GM19193 (cell line): ENCODE measurements around the gene COL13A1.

ENCODE experiments used
- POLR2A ChIP-seq: IDR thresholded peaks from 4 replicates; pipeline ENCODE4 v1.6.1; 2011; ENCODE audit not compliant: insufficient read depth, insufficient read length; ENCODE audit errors: extremely low read depth

The COL13A1 gene

GRCh38 chr10:69963835-69964710 lies 162.4 kb downstream of the COL13A1 start:
- TF ChIP-seq POLR2A = no peak

GRCh38 chr10:69965086-69965485 lies 163.4 kb downstream of the COL13A1 start:
- TF ChIP-seq POLR2A = no peak

- TF ChIP-seq POLR2A = no peak
These were observed 164.4 kb downstream of the COL13A1 start for GRCh38 chr10:69965919-69966662.

- TF ChIP-seq POLR2A = no peak
These were observed 167.1 kb downstream of the COL13A1 start for GRCh38 chr10:69968830-69969229.

GRCh38 chr10:69969977-69970376 lies 168.3 kb downstream of the COL13A1 start:
- TF ChIP-seq POLR2A = no peak

GRCh38 chr10:69972981-69973397 lies 171.3 kb downstream of the COL13A1 start:
- no peak for TF ChIP-seq POLR2A

GRCh38 chr10:69973678-69974077 lies 172.0 kb downstream of the COL13A1 start:
- no peak for TF ChIP-seq POLR2A

- no peak for TF ChIP-seq POLR2A
These were observed 172.9 kb downstream of the COL13A1 start for GRCh38 chr10:69974551-69975155.

GRCh38 chr10:69976795-69977546 lies 175.3 kb downstream of the COL13A1 start:
- no peak for TF ChIP-seq POLR2A

- TF ChIP-seq POLR2A = no peak
These were observed 177.5 kb downstream of the COL13A1 start for GRCh38 chr10:69979174-69979573.

GRCh38 chr10:69980672-69981071 lies 179.0 kb downstream of the COL13A1 start:
- TF ChIP-seq POLR2A = no peak

- TF ChIP-seq POLR2A = no peak
These were observed 186.4 kb downstream of the COL13A1 start for GRCh38 chr10:69988094-69988493.

- TF ChIP-seq POLR2A = no peak
These were observed 189.4 kb downstream of the COL13A1 start for GRCh38 chr10:69991151-69991550.

GRCh38 chr10:69994262-69994661 lies 192.6 kb downstream of the COL13A1 start:
- no peak for TF ChIP-seq POLR2A

- no peak for TF ChIP-seq POLR2A
These were observed 194.9 kb downstream of the COL13A1 start for GRCh38 chr10:69996611-69997010.
